ENCODE results near the gene HFM1.

GRCh38 chr1:91374086-91374485, 30.6 kb downstream of the HFM1 start:
- TF ChIP-seq, protein P1, sequence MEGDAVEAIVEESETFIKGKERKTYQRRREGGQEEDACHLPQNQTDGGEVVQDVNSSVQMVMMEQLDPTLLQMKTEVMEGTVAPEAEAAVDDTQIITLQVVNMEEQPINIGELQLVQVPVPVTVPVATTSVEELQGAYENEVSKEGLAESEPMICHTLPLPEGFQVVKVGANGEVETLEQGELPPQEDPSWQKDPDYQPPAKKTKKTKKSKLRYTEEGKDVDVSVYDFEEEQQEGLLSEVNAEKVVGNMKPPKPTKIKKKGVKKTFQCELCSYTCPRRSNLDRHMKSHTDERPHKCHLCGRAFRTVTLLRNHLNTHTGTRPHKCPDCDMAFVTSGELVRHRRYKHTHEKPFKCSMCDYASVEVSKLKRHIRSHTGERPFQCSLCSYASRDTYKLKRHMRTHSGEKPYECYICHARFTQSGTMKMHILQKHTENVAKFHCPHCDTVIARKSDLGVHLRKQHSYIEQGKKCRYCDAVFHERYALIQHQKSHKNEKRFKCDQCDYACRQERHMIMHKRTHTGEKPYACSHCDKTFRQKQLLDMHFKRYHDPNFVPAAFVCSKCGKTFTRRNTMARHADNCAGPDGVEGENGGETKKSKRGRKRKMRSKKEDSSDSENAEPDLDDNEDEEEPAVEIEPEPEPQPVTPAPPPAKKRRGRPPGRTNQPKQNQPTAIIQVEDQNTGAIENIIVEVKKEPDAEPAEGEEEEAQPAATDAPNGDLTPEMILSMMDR (IDR thresholded peaks at IDR 0.05) = no peak
- no peak for TF ChIP-seq EP300 (IDR thresholded peaks at IDR 0.05)
